Hepatocyte (in vitro differentiated cells): ENCODE results near the gene CAV1. TPM values are rescaled to one million over a fixed set of nuclear protein-coding genes. Genes with fewer than 3 reads are reported as not detected.

Experiments
- DNase-seq: peaks from one replicate; pipeline ENCODE4 v3.0.0-alpha.2; 2016; ENCODE audit warnings: low spot score
- H2AFZ ChIP-seq: fragments of 200-600 bp; sonication (generic); 2 replicates; pipeline ENCODE4 v1.6.0; 2016; ENCODE audit warnings: antibody characterized with exemption, mild to moderate bottlenecking
- H3K27ac ChIP-seq: fragments of 200-600 bp; sonication (generic); 2 replicates; pipeline ENCODE4 v1.5.1; 2016; ENCODE audit warnings: mild to moderate bottlenecking
- H3K27me3 ChIP-seq: fragments of 200-600 bp; sonication (generic); 2 replicates; pipeline ENCODE4 v1.6.1; 2016
- H3K36me3 ChIP-seq: fragments of 200-600 bp; sonication (generic); replicated peaks from 2 replicates; pipeline ENCODE4 v1.5.1; 2016; ENCODE audit warnings: low read depth; ENCODE audit not compliant: insufficient read depth
- H3K4me1 ChIP-seq: fragments of 200-600 bp; sonication (generic); 2 replicates; pipeline ENCODE4 v1.5.1; 2016; ENCODE audit warnings: mild to moderate bottlenecking, moderate library complexity; ENCODE audit not compliant: insufficient read depth
- H3K4me2 ChIP-seq: fragments of 200-600 bp; sonication (generic); 2 replicates; pipeline ENCODE4 v1.6.0; 2016
- H3K4me3 ChIP-seq: fragments of 200-600 bp; sonication (generic); 2 replicates; pipeline ENCODE4 v1.5.1; 2016; ENCODE audit warnings: mild to moderate bottlenecking
- H3K79me2 ChIP-seq: fragments of 200-600 bp; sonication (generic); 2 replicates; pipeline ENCODE4 v1.6.0; 2017; ENCODE audit warnings: mild to moderate bottlenecking
- H3K9me2 ChIP-seq: fragments of 200-600 bp; sonication (generic); replicated peaks from 2 replicates; pipeline ENCODE4 v1.6.0; 2017; ENCODE audit warnings: mild to moderate bottlenecking; ENCODE audit not compliant: insufficient read depth
- H3K9me3 ChIP-seq: fragments of 200-600 bp; sonication (generic); 2 replicates; pipeline ENCODE4 v1.5.1; 2016; ENCODE audit warnings: low read depth, mild to moderate bottlenecking
- H4K20me1 ChIP-seq: fragments of 200-600 bp; sonication (generic); 2 replicates; pipeline ENCODE4 v1.6.0; 2016; ENCODE audit warnings: mild to moderate bottlenecking; ENCODE audit not compliant: insufficient read depth, poor library complexity, severe bottlenecking
- EZH2 ChIP-seq: fragments of 200-600 bp; sonication (generic); IDR thresholded peaks from 2 replicates; pipeline ENCODE4 v1.6.1; 2016; ENCODE audit warnings: antibody characterized with exemption, mild to moderate bottlenecking, borderline replicate concordance
- EZH2phosphoT487 ChIP-seq: fragments of 200-600 bp; sonication (generic); IDR thresholded peaks from one replicate; pipeline ENCODE4 v1.6.1; 2018; ENCODE audit warnings: antibody characterized with exemption, mild to moderate bottlenecking, low read depth, moderate library complexity; ENCODE audit not compliant: unreplicated experiment, severe bottlenecking
- WGBS: methylation state at CpG from one replicate; pipeline ENCODE4 v1.1.6; 2016; ENCODE audit warnings: low lambda C conversion rate; ENCODE audit errors: missing lambda C conversion rate; 5-methylcytosine and 5-hydroxymethylcytosine counted together
- polyA plus RNA-seq: library from polyadenylated mRNA; unstranded; fragments of >200 nt; fragmentation: Nextera tagmentation; extraction: Ambion mirVana; gene quantifications from 2 replicates; pipeline ENCODE4 v1.2.1, GENCODE V29; 2016
- total RNA-seq: library from RNA; depleted of rRNA; stranded (reverse); fragments of >200 nt; gene quantifications from 2 replicates; pipeline ENCODE4 v1.2.3, GENCODE V29; 2014
- TF ChIP-seq, protein P1 (sequence below): fragments of 200-600 bp; sonication (generic); IDR thresholded peaks from 2 replicates; pipeline ENCODE4 v1.5.1; 2016; ENCODE audit warnings: antibody characterized with exemption, mild to moderate bottlenecking; ENCODE audit not compliant: poor library complexity

CAV1 gene
- total and polyA plus RNA-seq, 2 experiments from 2014 or later: 36.0 to 43.3 TPM

DNA sequence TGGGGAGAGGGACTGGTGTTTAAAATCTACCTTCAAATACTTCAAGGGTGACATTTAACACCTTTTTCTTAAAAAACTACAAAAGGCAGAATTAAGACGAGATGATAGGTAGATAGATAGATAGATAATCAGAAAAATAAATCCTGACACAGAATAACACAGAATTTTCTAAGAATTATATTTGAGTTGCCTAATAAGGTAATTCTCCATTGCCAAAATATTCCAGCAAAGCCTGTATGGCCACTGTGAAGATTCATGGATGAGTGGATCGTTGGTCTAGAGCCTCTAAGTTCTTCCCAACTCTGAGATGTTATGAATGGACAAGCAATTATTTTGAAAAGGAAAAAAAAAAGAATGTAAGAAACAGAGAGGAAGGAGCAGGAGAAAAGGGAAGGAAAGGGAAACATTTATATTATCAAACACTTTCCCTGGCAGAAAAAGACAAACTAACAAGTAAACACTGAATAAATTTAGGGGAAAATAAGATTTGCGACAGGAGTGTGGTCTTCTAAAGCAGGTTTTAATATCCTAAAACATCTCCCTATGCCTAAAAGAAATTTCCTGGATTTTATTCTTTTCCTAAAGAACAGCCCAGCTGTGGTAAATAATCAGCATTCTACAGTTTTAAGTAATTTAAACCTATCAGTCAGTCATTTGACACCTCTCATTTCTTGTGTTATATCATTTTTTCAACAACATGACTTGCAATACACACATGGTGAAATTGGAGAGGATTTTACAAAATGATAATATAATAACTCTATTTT is 32.8 kb upstream of the CAV1 start:
- no peak overlapping the region for H3K4me3 ChIP-seq
- no peaks in the 10 kb centered on the region for H3K4me1 ChIP-seq
- H3K4me2 ChIP-seq: no peak overlapping the region
- DNase-seq: no peak
- H2AFZ ChIP-seq: no peak overlapping the region
- H3K79me2 ChIP-seq: no peaks in the 10 kb centered on the region
- no peaks in the 10 kb centered on the region for H3K9me2 ChIP-seq
- no peaks in the 10 kb centered on the region for H4K20me1 ChIP-seq
- 61% methylated on average over 3 of the region's 3 CpGs for WGBS
- H3K9me3 ChIP-seq: no peaks in the 10 kb centered on the region
- no peaks in the 10 kb centered on the region for H3K36me3 ChIP-seq
- TF ChIP-seq EZH2 (no peak), EZH2phosphoT487 (no peak)
- TF ChIP-seq, protein P1, sequence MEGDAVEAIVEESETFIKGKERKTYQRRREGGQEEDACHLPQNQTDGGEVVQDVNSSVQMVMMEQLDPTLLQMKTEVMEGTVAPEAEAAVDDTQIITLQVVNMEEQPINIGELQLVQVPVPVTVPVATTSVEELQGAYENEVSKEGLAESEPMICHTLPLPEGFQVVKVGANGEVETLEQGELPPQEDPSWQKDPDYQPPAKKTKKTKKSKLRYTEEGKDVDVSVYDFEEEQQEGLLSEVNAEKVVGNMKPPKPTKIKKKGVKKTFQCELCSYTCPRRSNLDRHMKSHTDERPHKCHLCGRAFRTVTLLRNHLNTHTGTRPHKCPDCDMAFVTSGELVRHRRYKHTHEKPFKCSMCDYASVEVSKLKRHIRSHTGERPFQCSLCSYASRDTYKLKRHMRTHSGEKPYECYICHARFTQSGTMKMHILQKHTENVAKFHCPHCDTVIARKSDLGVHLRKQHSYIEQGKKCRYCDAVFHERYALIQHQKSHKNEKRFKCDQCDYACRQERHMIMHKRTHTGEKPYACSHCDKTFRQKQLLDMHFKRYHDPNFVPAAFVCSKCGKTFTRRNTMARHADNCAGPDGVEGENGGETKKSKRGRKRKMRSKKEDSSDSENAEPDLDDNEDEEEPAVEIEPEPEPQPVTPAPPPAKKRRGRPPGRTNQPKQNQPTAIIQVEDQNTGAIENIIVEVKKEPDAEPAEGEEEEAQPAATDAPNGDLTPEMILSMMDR: no peak
- no peaks in the 10 kb centered on the region for H3K27me3 ChIP-seq
- no peak overlapping the region for H3K27ac ChIP-seq

DNA sequence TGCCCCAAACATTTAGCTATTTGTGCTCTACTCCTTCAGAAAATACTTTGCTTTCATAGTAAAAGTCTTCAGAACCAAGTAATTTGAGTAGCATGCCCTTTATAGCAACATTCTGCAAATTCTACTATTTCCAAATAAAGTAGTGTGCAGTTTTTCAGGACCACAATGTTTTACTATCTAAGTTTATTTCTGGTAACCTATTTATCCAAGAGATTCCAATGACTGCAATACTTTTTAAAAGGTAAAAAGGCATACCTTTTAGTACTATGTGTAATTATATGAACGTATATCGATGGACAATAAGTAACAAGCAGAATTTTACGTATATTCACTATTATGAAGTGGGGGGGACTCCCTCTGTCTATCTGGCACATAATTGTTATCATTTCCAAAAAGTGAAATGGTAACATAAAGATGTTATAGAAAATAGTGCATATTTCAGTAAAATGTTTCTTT is 32.2 kb upstream of the CAV1 start:
- no peaks in the 10 kb centered on the region for H3K27me3 ChIP-seq
- no peak for DNase-seq
- no peaks in the 10 kb centered on the region for H3K9me2 ChIP-seq
- no peaks in the 10 kb centered on the region for H3K4me1 ChIP-seq
- no peaks in the 10 kb centered on the region for H4K20me1 ChIP-seq
- no peak overlapping the region for H3K4me2 ChIP-seq
- no peaks in the 10 kb centered on the region for H3K79me2 ChIP-seq
- no peak for TF ChIP-seq EZH2phosphoT487
- TF ChIP-seq, protein P1: no peak
- no peak for TF ChIP-seq EZH2
- H2AFZ ChIP-seq: no peak overlapping the region
- H3K36me3 ChIP-seq: no peaks in the 10 kb centered on the region
- 77% methylated on average over 3 of the region's 3 CpGs for WGBS
- H3K4me3 ChIP-seq: no peak overlapping the region
- no peak overlapping the region for H3K27ac ChIP-seq
- H3K9me3 ChIP-seq: no peaks in the 10 kb centered on the region

DNA sequence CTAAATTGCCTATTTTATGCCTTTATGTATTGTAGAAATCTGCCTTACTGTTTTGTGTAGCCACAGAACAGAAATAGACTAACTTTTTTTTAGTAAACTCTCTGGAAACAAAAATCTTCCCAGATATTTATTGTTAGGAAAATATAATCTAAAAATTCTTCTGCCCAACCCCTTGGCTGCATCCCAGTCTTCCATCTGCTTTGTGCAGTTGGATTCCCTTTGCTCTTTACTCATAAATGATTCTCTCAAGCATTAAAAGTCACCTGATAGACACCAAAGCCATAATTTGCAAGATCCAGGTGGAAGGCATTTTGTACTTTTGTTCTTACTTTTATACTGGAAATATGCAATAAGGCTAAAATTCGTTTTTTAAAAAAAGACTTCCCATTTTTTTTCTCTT is 31.4 kb upstream of the CAV1 start:
- Histone ChIP-seq H3K79me2 (no peaks in the 10 kb centered on the region), H3K36me3 (no peaks in the 10 kb centered on the region), H3K9me2 (no peaks in the 10 kb centered on the region), H3K4me1 (no peaks in the 10 kb centered on the region), H3K27me3 (no peaks in the 10 kb centered on the region), H3K27ac (no peak overlapping the region), H4K20me1 (no peaks in the 10 kb centered on the region), H3K9me3 (no peaks in the 10 kb centered on the region), H3K4me3 (no peak overlapping the region), H3K4me2 (no peak overlapping the region), H2AFZ (no peak overlapping the region)
- DNase-seq: no peak
- TF ChIP-seq EZH2 (no peak), EZH2phosphoT487 (no peak)
- TF ChIP-seq, protein P1: no peak
- 85% methylated on average over 1 of the region's 1 CpG for WGBS
